GM12878 (cell line): ENCODE measurements around the gene UQCRFS1. TPM values are rescaled to one million over a fixed set of nuclear protein-coding genes. Genes with fewer than 3 reads are reported as not detected.

Experiments
- ATAC-seq: fragments of 200-7000 bp; cut with Tn5 transposase; 3 replicates; pipeline ENCODE4 v1.9.1; 2020; ENCODE audit warnings: mild to moderate bottlenecking, moderate library complexity
- BruUV-seq: library from RNA; stranded (reverse); fragments of 400-500 nt; replicated peaks from 2 replicates; lab custom pipeline; 2021; lab: Mats Ljungman, UMichigan
- CTCF ChIA-PET: fragments of 300-600 bp; sonication (Branson Sonifier 250); formaldehyde crosslinking; extraction: SDS; loops from one replicate; lab custom pipeline; 2021; ENCODE audit warnings: inconsistent platforms; lab: Yijun Ruan, JAX
- POLR2A ChIA-PET: fragments of 350-600 bp; formaldehyde crosslinking; extraction: SDS; loops from one replicate; lab custom pipeline; 2021; ENCODE audit warnings: inconsistent platforms; lab: Charles Lee
- RAD21 ChIA-PET: fragments of 300-600 bp; sonication (Branson Sonifier 250); formaldehyde crosslinking; loops from one replicate; lab custom pipeline; 2023; ENCODE audit warnings: antibody characterized with exemption; ENCODE audit not compliant: unreplicated experiment; lab: Charles Lee
- SMC1A ChIA-PET: fragments of 300-600 bp; sonication (Branson Sonifier 250); formaldehyde crosslinking; loops from one replicate; lab custom pipeline; 2023; ENCODE audit not compliant: unreplicated experiment, uncharacterized antibody; lab: Charles Lee
- DNase-seq: peaks from one replicate; pipeline ENCODE4 v3.0.0-alpha.2; 2011; ENCODE audit warnings: low read depth, low spot score
- FAIRE-seq: peaks from 3 replicates; lab custom pipeline; 2011; peaks lifted over from hg19 to GRCh38; lab: Jason Lieb, UNC
- H2AFZ ChIP-seq: 2 replicates; pipeline ENCODE4 v1.6.0; 2011; ENCODE audit warnings: low read depth, low read length, control low read depth; ENCODE audit not compliant: control insufficient read depth
- H3K27ac ChIP-seq: 2 replicates; pipeline ENCODE4 v1.5.1; 2011; ENCODE audit warnings: control low read depth; ENCODE audit not compliant: control insufficient read depth, insufficient read depth
- H3K27me3 ChIP-seq, 2 experiments: replicated peaks in 1 of 2; 2 replicates each; pipeline versions ENCODE4 v1.6.0 to v1.6.1; 2011; ENCODE audit warnings: low read length in 1 of 2; ENCODE audit not compliant: control insufficient read depth in 2 of 2, insufficient read depth in 2 of 2
- H3K36me3 ChIP-seq, 2 experiments: 2 replicates each; pipeline ENCODE4 v1.5.1; 2011; ENCODE audit warnings: low read length in 1 of 2; ENCODE audit not compliant: control insufficient read depth in 2 of 2, insufficient read depth in 2 of 2
- H3K4me1 ChIP-seq: 2 replicates; pipeline ENCODE4 v1.6.1; 2011; ENCODE audit warnings: mild to moderate bottlenecking, low read length, moderate library complexity, mixed read lengths; ENCODE audit not compliant: control insufficient read depth, insufficient read depth
- H3K4me2 ChIP-seq: 2 replicates; pipeline ENCODE4 v1.6.0; 2011; ENCODE audit warnings: control low read depth; ENCODE audit not compliant: control insufficient read depth, insufficient read depth
- H3K4me3 ChIP-seq: fragments of 200-600 bp; sonication (generic); 2 replicates; pipeline ENCODE4 v1.5.1; 2016
- H3K79me2 ChIP-seq: 2 replicates; pipeline ENCODE4 v1.6.0; 2011; ENCODE audit warnings: low read length; ENCODE audit not compliant: control insufficient read depth, insufficient read depth
- H3K9ac ChIP-seq: 2 replicates; pipeline ENCODE4 v1.8.0; 2011; ENCODE audit warnings: low read length, control low read depth, mixed read lengths; ENCODE audit not compliant: control insufficient read depth, insufficient read depth
- H3K9me3 ChIP-seq: replicated peaks from 3 replicates; pipeline ENCODE4 v1.5.1; 2011; ENCODE audit warnings: mild to moderate bottlenecking, low read length; ENCODE audit not compliant: control insufficient read depth, insufficient read depth
- H4K20me1 ChIP-seq: 2 replicates; pipeline ENCODE4 v1.6.0; 2011; ENCODE audit not compliant: control insufficient read depth, insufficient read depth
- CBFB ChIP-seq: IDR thresholded peaks from 2 replicates; pipeline ENCODE4 v1.6.1; 2016; ENCODE audit warnings: antibody characterized with exemption, low read depth
- ELK1 ChIP-seq: IDR thresholded peaks from 2 replicates; pipeline ENCODE4 v1.6.1; 2012; ENCODE audit warnings: low read depth, low read length, improper control_type of control experiment
- EZH2 ChIP-seq: IDR thresholded peaks from 2 replicates; pipeline ENCODE4 v1.6.1; 2012; ENCODE audit warnings: low read depth, mild to moderate bottlenecking, control low read depth, inconsistent platforms, low read length, borderline replicate concordance; ENCODE audit not compliant: control insufficient read depth
- FOXK2 ChIP-seq: fragments of 450-650 bp; IDR thresholded peaks from 2 replicates; pipeline ENCODE4 v1.6.1; 2017; ENCODE audit warnings: mild to moderate bottlenecking, moderate library complexity
- HDAC2 ChIP-seq: fragments of 200-600 bp; sonication (generic); IDR thresholded peaks from 2 replicates; pipeline ENCODE4 v1.6.1; 2017
- IKZF1 ChIP-seq: fragments of 450-650 bp; conservative IDR thresholded peaks from 2 replicates; pipeline ENCODE4 v1.6.1; 2017; ENCODE audit warnings: antibody characterized with exemption, mild to moderate bottlenecking
- LARP7 ChIP-seq: fragments of 450-650 bp; IDR thresholded peaks from 2 replicates; pipeline ENCODE4 v1.6.1; 2017; ENCODE audit warnings: mild to moderate bottlenecking
- MEF2B ChIP-seq: fragments of 450-650 bp; IDR thresholded peaks from 2 replicates; pipeline ENCODE4 v1.6.1; 2018; ENCODE audit warnings: mild to moderate bottlenecking, moderate library complexity; ENCODE audit not compliant: partially characterized antibody, poor library complexity, severe bottlenecking
- NFIC ChIP-seq: IDR thresholded peaks from 2 replicates; pipeline ENCODE4 v1.6.1; 2012; ENCODE audit warnings: low read depth, mild to moderate bottlenecking, inconsistent platforms, low read length, moderate library complexity
- NKRF ChIP-seq: fragments of 450-650 bp; conservative IDR thresholded peaks from 2 replicates; pipeline ENCODE4 v1.6.1; 2017; ENCODE audit warnings: mild to moderate bottlenecking, moderate library complexity
- POLR2AphosphoS5 ChIP-seq: IDR thresholded peaks from 2 replicates; pipeline ENCODE4 v1.6.1; 2011; ENCODE audit warnings: mild to moderate bottlenecking, low read length, inconsistent platforms
- RBBP5 ChIP-seq: fragments of 200-600 bp; sonication (generic); conservative IDR thresholded peaks from 2 replicates; pipeline ENCODE4 v1.6.1; 2016
- RUNX3 ChIP-seq: IDR thresholded peaks from 2 replicates; pipeline ENCODE4 v1.6.1; 2012; ENCODE audit warnings: low read length, inconsistent platforms
- SIX5 ChIP-seq: IDR thresholded peaks from 2 replicates; pipeline ENCODE4 v1.6.1; 2011; ENCODE audit warnings: mild to moderate bottlenecking, low read depth, low read length, moderate library complexity; ENCODE audit not compliant: severe bottlenecking
- TCF7 ChIP-seq: IDR thresholded peaks from 2 replicates; pipeline ENCODE4 v1.6.1; 2014; ENCODE audit warnings: antibody characterized with exemption, borderline replicate concordance
- WGBS: methylation state at CpG from one replicate; pipeline ENCODE4 v1.1.6; 2016; ENCODE audit warnings: low lambda C conversion rate; ENCODE audit not compliant: insufficient replicate concordance, insufficient coverage; ENCODE audit errors: missing lambda C conversion rate; 5-methylcytosine and 5-hydroxymethylcytosine counted together
- in situ Hi-C: fragments of 300-500 bp; cut with MboI; formaldehyde crosslinking; loops from 9 replicates; pipeline ENCODE4 v1.14.3; 2018; ENCODE audit warnings: mixed read lengths
- intact Hi-C: fragments of 100-400 bp; cut with micrococcal nuclease; formaldehyde crosslinking; loops from one replicate; pipeline ENCODE4 v1.14.2; 2022; ENCODE audit not compliant: unreplicated experiment
- polyA plus RNA-seq, 11 experiments: library from polyadenylated mRNA; depleted of rRNA in 4 of 11; unstranded in 6 of 11; stranded (reverse) in 5 of 11; fragments of >200 nt; fragmentation: Nextera tagmentation in 4 of 11; fragmentation: Illumina TruSeq in 1 of 11; extraction: Ambion mirVana in 4 of 11; extraction: Trizol in 1 of 11; gene quantifications; 1 replicate in 1 of 11; 2 replicates in 10 of 11; pipeline versions ENCODE4 v1.2.1 to v1.2.3, GENCODE V29; 2011 to 2016; ENCODE audit warnings: inconsistent platforms in 2 of 11, missing spikeins in 2 of 11, low read depth in 1 of 11
- total RNA-seq, 4 experiments: library from RNA; depleted of rRNA in 3 of 4; stranded (reverse); fragments of >200 nt in 3 of 4; fragmentation: Illumina TruSeq in 1 of 4; extraction: Trizol in 1 of 4; gene quantifications; 2 replicates each; pipeline versions ENCODE4 v1.2.1 to v1.2.3, GENCODE V29; 2013 to 2021
- TF ChIP-seq, protein P1 (sequence below): IDR thresholded peaks from 2 replicates; pipeline ENCODE4 v1.6.1; 2012; ENCODE audit warnings: low read depth, low read length, improper control_type of control experiment

The UQCRFS1 gene
- total and polyA plus RNA-seq, 10 of the 15 experiments (the other 5 are each of a cell fraction or from before 2014, with no cell fraction given): 9.3 to 125 (median 67.9) TPM

GRCh38 chr19:29216021-29216420 lies 3.1 kb upstream of the UQCRFS1 start:
- H3K4me2 ChIP-seq: no peak overlapping the region
- no peaks in the 10 kb centered on the region for H3K4me1 ChIP-seq
- intact Hi-C loops (loop anchor here (10.0 kb wide), 1 partner anchor 1421 kb away; no protein-coding TSS in a partner anchor), in situ Hi-C loops (loop anchor here (25.0 kb wide), 2 partner anchors 496 to 1429 kb away; partner anchors contain the start of gene C19orf12)
- no peak overlapping the region for H2AFZ ChIP-seq
- no TSS peak for BruUV-seq
- FAIRE-seq (no peak), DNase-seq (no peak), ATAC-seq (no peak)
- ChIA-PET RAD21 (no interaction called here), CTCF (no interaction called here), SMC1A (no interaction called here), POLR2A (no interaction called here)
- no peaks in the 10 kb centered on the region for H3K36me3 ChIP-seq
- no peaks in the 10 kb centered on the region; the same call in 2 of the 3 replicates for H3K9me3 ChIP-seq
- H3K9ac ChIP-seq: no peak overlapping the region
- 28% methylated on average over 4 of the region's 4 CpGs for WGBS
- H4K20me1 ChIP-seq: no peaks in the 10 kb centered on the region
- H3K79me2 ChIP-seq: peaks cover 17% of the 10 kb centered on the region
- no peak overlapping the region for H3K4me3 ChIP-seq
- H3K27ac ChIP-seq: no peak overlapping the region
- no peak for TF ChIP-seq RUNX3
- TF ChIP-seq CBFB: no peak
- no peak for TF ChIP-seq TCF7
- no peak for TF ChIP-seq EZH2
- no peak for TF ChIP-seq SIX5
- H3K27me3 ChIP-seq: no peaks in the 10 kb centered on the region

DNA sequence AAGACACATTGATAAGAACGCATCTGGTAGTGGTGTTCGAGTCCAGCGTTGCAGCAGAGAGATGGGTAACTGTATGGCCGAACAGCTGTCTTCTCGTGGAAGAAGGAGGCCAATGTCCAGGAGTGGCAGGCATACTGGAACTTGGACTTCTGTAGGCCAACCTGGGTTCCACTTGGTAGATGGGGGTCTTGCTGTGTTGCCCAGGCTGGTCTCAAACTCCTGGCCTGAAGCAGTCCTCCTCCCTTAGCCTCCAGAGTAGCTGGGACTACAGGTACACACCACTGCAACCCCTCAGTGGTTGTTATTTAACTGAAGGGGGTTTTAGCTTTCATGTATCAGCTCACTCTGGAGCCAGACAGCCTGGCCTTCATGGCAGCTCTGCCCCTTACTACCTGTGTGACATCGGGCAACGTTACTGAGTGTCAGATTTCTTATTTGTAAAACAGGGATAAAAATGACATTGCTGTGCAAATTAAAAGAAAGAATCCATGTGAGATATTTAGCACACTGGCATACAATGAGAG lies 2.4 kb upstream of the UQCRFS1 start:
- H4K20me1 ChIP-seq: no peaks in the 10 kb centered on the region
- ChIA-PET RAD21 (no interaction called here), CTCF (no interaction called here), SMC1A (no interaction called here), POLR2A (no interaction called here)
- no peak overlapping the region for H3K9ac ChIP-seq
- H3K4me2 ChIP-seq: no peak overlapping the region
- DNase-seq (no peak), FAIRE-seq (no peak), ATAC-seq (no peak)
- H3K79me2 ChIP-seq: peaks cover 18% of the 10 kb centered on the region
- H3K27ac ChIP-seq: no peak overlapping the region
- no peaks in the 10 kb centered on the region; the same call in 2 of the 3 replicates for H3K9me3 ChIP-seq
- no peaks in the 10 kb centered on the region for H3K27me3 ChIP-seq
- no peak overlapping the region for H2AFZ ChIP-seq
- no peaks in the 10 kb centered on the region for H3K4me1 ChIP-seq
- 60% methylated on average over 7 of the region's 7 CpGs for WGBS
- no peaks in the 10 kb centered on the region for H3K36me3 ChIP-seq
- intact Hi-C loops (loop anchor here (10.0 kb wide), 1 partner anchor 1421 kb away; no protein-coding TSS in a partner anchor), in situ Hi-C loops (loop anchor here (25.0 kb wide), 2 partner anchors 497 to 1428 kb away; partner anchors contain the start of gene C19orf12)
- BruUV-seq: no TSS peak
- no peak overlapping the region for H3K4me3 ChIP-seq
- no peak for TF ChIP-seq TCF7
- TF ChIP-seq ELK1: no peak
- TF ChIP-seq MEF2B: no peak
- TF ChIP-seq, protein P1, sequence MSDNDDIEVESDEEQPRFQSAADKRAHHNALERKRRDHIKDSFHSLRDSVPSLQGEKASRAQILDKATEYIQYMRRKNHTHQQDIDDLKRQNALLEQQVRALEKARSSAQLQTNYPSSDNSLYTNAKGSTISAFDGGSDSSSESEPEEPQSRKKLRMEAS: no peak
- no peak for TF ChIP-seq LARP7
- no peak for TF ChIP-seq NFIC
- TF ChIP-seq IKZF1: no peak
- no peak for TF ChIP-seq NKRF
- TF ChIP-seq RBBP5: no peak
- no peak for TF ChIP-seq HDAC2
- no peak for TF ChIP-seq POLR2AphosphoS5
- TF ChIP-seq FOXK2: no peak
